ENCODE results near the gene SPECC1L.

The SPECC1L gene

DNA sequence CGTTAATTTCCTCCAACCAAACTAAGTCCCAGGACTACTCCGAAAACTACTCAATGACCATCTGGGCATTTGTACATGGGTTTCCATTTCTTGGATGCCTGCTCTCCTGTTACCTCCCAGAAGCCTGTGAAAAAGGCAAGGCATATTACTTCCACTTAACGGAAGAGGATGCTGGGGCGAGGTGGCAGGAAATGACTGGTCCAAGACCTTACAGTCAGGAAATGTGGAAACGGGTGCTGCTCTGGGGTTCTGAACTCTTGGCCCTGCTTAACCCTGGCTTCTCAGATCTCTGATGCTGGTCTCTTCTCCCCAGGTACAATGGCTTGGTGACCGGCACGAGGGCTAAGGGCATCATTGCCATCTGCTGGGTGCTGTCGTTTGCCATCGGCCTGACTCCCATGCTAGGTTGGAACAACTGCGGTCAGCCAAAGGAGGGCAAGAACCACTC is 169.7 kb downstream of the SPECC1L start:
- DNase-seq: no peak
- TF ChIP-seq GATA1 (IDR thresholded peaks at IDR 0.05; ENCODE audit: low read depth, low read length) (no peak), POLR2A (IDR thresholded peaks at IDR 0.05; ENCODE audit: low read length) (no peak)

DNA sequence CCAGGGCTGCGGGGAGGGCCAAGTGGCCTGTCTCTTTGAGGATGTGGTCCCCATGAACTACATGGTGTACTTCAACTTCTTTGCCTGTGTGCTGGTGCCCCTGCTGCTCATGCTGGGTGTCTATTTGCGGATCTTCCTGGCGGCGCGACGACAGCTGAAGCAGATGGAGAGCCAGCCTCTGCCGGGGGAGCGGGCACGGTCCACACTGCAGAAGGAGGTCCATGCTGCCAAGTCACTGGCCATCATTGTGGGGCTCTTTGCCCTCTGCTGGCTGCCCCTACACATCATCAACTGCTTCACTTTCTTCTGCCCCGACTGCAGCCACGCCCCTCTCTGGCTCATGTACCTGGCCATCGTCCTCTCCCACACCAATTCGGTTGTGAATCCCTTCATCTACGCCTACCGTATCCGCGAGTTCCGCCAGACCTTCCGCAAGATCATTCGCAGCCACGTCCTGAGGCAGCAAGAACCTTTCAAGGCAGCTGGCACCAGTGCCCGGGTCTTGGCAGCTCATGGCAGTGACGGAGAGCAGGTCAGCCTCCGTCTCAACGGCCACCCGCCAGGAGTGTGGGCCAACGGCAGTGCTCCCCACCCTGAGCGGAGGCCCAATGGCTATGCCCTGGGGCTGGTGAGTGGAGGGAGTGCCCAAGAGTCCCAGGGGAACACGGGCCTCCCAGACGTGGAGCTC is 170.2 kb downstream of the SPECC1L start:
- no peak for DNase-seq
- TF ChIP-seq POLR2A (IDR thresholded peaks at IDR 0.05; ENCODE audit: low read length): no peak
- no peak for TF ChIP-seq GATA1 (IDR thresholded peaks at IDR 0.05; ENCODE audit: low read depth, low read length)

DNA sequence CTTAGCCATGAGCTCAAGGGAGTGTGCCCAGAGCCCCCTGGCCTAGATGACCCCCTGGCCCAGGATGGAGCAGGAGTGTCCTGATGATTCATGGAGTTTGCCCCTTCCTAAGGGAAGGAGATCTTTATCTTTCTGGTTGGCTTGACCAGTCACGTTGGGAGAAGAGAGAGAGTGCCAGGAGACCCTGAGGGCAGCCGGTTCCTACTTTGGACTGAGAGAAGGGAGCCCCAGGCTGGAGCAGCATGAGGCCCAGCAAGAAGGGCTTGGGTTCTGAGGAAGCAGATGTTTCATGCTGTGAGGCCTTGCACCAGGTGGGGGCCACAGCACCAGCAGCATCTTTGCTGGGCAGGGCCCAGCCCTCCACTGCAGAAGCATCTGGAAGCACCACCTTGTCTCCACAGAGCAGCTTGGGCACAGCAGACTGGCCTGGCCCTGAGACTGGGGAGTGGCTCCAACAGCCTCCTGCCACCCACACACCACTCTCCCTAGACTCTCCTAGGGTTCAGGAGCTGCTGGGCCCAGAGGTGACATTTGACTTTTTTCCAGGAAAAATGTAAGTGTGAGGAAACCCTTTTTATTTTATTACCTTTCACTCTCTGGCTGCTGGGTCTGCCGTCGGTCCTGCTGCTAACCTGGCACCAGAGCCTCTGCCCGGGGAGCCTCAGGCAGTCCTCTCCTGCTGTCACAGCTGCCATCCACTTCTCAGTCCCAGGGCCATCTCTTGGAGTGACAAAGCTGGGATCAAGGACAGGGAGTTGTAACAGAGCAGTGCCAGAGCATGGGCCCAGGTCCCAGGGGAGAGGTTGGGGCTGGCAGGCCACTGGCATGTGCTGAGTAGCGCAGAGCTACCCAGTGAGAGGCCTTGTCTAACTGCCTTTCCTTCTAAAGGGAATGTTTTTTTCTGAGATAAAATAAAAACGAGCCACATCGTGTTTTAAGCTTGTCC is 171.0 kb downstream of the SPECC1L start:
- no peak for TF ChIP-seq POLR2A (IDR thresholded peaks at IDR 0.05; ENCODE audit: low read length)
- no peak for TF ChIP-seq GATA1 (IDR thresholded peaks at IDR 0.05; ENCODE audit: low read depth, low read length)
- no peak for DNase-seq

DNA sequence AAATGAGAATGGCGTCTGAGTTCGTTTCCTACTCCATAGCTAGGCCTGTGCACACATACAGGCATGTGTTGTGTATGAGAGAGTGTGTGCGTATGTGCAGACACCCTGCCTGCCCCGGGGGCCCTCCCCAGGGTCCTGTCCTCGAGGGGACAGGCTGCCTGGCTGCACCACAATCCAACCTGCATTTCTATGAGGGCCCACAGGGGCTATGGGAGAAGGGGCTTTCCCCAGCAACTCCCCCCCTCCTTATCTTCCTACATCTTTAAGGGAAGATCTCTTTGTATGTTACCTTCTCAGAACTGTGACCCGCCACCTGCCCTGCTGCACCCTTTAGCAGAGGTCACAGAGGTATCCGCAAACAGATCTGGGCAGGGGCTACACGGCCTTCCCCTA is 171.7 kb downstream of the SPECC1L start:
- TF ChIP-seq POLR2A (IDR thresholded peaks at IDR 0.05; ENCODE audit: low read length): no peak
- TF ChIP-seq GATA1 (IDR thresholded peaks at IDR 0.05; ENCODE audit: low read depth, low read length): no peak
- no peak for DNase-seq

DNA sequence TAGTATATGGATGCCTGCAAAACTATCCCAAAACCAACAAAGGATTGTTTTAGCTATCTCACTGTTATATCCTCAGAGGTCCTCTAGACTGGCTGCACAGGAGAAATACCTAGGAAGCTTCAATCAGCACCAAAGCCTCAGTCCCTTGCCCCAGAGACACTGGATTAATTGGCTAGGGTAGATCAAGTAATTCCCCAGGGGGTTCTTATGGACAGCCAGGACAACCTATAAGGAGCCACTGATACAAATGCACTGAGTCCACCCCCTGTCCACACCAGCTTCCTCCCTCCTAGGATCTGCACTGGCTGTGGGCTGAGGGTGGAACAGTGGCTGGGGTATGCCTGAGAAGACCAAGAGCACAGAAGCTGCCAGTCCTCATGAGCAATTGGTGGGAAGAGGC is 173.0 kb downstream of the SPECC1L start:
- no peak for TF ChIP-seq POLR2A (IDR thresholded peaks at IDR 0.05; ENCODE audit: low read length)
- no peak for TF ChIP-seq GATA1 (IDR thresholded peaks at IDR 0.05; ENCODE audit: low read depth, low read length)
- no peak for DNase-seq

DNA sequence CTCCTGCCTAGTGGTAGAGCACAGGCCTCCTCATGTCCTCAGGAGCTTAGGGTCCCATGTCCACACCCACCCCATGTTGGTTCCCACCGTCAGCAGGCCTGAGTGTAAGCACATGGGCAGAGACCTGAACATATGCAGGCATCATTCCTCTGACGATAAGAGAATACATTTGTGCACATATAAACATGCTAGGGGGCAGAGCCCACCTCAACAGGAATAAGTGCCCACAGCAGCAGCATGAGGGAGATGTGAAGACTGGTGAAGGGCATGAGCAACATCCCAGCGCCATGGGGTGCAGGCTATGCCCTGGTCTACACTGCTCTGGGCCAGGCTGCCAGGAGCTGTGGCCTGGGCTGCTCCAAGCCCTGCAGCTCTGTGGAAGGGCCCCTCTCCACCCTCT is 173.6 kb downstream of the SPECC1L start:
- TF ChIP-seq GATA1 (IDR thresholded peaks at IDR 0.05; ENCODE audit: low read depth, low read length) (no peak), POLR2A (IDR thresholded peaks at IDR 0.05; ENCODE audit: low read length) (no peak)
- no peak for DNase-seq

DNA sequence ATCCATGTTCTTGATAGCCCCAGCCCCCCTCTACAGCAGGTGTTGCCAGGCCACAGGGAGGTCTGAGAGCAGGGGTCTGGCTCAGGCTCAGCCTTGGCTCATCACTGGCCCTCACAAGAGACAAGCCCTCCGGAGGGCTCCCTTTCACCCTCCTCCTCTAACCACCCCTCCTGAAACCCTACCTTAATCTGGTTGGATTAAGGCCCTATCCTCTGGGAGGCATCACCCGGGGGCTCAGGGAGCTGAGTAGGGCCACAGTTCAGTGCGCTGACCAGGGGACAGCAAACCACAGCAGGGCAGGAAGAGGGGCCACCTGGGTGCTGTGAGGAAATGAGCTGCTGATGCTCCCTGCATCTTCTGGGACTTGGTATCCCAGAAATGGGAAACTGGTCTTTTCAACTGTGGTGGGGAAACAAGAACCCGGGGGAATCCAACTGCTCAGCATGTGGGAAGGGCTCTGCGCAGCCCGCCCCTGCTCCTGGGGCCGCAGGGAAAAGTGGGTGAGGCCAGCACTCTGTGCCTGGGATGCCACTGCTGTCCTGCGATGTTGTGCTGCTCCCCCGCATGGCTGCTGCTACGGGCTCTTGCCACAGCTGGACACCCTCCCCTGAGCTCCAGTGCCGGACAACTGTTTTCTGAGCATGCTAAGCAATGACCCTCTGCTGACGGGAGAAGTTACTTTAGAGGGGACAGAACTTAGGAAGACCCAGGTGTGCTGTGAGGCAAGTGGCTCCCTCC is 174.3 kb downstream of the SPECC1L start:
- no peak for DNase-seq
- TF ChIP-seq GATA1 (IDR thresholded peaks at IDR 0.05; ENCODE audit: low read depth, low read length) (no peak), POLR2A (IDR thresholded peaks at IDR 0.05; ENCODE audit: low read length) (no peak)

DNA sequence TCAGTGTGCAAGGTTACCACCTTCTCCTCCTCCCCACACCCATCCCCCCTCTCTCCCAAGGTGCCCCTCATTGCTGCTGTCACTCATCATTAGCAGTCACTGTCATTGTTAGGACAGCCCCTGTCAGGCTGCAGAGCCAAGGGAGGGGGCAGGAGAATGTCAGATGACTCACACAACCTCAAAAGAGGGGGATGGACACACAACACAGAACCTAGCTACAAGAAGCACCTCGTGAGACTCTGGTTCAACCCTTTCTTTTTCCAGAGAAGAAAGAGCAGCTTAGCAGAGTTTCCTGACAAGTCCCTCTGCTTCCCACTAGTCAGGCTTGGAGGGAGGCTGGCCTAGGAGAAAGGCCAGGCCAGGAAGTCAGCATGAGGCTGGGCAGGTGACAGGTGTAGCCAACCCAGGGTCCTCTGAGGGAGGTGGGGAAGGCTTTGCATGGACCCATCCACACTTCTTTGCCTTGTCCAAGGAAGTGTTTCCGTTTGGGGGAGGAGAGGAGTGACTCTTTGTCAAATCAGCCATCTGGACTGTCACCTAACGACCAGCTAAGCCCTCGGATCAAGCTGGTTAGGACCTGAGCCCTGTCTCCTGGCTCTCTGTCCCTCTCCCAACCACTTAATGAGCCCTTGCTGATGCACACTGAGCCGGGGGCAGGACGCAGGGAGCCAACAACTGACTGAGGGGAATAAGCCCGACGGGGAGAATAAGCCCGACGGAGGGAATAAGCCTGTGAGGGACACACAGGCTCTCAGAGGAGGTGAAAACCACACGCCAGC is 175.0 kb downstream of the SPECC1L start:
- TF ChIP-seq GATA1 (IDR thresholded peaks at IDR 0.05; ENCODE audit: low read depth, low read length): no peak
- no peak for TF ChIP-seq POLR2A (IDR thresholded peaks at IDR 0.05; ENCODE audit: low read length)
- DNase-seq: no peak

DNA sequence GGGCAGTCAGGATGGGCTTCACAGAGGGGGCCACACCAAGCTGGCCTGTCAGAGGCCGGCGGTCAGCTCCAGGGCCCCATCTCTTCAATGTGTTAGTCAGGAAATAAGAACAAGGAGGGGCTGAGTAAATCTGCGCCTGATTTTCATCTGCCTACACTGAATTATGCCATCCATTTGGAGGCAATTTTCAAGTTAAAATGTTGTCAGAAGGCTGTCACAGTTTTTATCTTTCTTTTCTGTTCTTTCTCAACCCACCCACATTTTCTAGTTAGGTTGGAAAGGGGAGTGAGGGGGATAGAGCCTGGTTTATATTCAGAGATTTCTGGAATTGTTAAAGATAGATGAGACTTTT is 175.6 kb downstream of the SPECC1L start:
- DNase-seq: no peak
- TF ChIP-seq GATA1 (IDR thresholded peaks at IDR 0.05; ENCODE audit: low read depth, low read length) (no peak), POLR2A (IDR thresholded peaks at IDR 0.05; ENCODE audit: low read length) (no peak)

DNA sequence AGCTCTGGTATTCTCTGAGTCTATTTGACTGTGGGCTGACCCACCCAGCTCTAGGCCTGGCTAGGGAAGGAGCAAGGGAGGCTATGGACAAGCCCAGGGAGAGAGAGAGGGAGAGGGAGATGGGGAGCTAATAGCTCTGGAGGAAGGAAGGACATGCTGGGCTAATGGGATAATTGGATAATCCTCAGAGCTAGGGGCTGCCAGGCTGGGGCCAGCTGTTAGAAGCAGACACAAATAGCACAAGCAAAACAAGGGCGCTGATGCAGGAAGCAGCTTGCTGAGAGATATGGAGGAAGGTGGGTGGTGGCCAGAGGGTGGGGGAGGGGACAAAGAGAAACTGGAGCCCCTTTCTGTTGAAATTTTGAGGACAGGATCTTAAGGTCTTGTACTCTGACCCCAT is 180.0 kb downstream of the SPECC1L start:
- TF ChIP-seq POLR2A (IDR thresholded peaks at IDR 0.05; ENCODE audit: low read length) (no peak), GATA1 (IDR thresholded peaks at IDR 0.05; ENCODE audit: low read depth, low read length) (no peak)
- no peak for DNase-seq

DNA sequence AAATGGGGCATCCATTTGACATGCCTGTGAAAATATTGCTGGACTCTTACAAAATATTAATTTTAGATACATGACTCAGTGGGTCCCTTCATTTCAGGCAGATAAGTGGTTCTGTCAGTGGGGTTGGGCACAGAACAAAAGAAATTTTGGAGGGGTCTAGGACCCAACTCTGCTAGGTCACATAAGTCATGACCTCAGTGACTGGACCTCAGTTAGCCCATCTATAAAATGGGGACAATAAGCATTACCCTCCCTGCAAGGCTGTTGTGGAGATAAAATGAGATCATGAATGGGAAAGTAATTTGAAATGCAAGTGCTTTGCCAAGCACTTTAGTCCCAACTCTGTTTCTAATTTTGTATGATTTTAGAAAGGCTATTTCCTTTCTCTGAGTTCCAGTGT is 180.5 kb downstream of the SPECC1L start:
- DNase-seq: no peak
- no peak for TF ChIP-seq POLR2A (IDR thresholded peaks at IDR 0.05; ENCODE audit: low read length)
- no peak for TF ChIP-seq GATA1 (IDR thresholded peaks at IDR 0.05; ENCODE audit: low read depth, low read length)

DNA sequence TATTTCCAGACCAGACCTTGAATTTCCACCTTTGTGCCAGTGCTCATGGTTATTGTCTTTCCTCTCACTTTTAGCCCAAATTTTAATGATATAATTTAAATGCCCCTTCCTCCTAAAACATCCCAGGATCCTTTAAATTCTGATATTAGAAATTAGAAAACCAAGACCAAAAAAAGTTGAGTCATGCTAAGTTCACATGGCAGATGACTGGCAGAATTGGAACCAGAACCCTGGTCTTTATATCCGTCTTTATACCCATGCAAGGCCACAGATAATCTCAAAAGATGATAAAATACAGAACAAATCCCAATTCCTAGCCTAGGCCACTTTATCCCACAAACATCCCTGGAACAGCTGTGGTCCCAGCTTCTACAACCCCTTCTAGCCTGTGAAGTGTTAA is 183.2 kb downstream of the SPECC1L start:
- TF ChIP-seq GATA1 (IDR thresholded peaks at IDR 0.05; ENCODE audit: low read depth, low read length): no peak
- TF ChIP-seq POLR2A (IDR thresholded peaks at IDR 0.05; ENCODE audit: low read length): no peak
- peak in 1 of 2 experiments; percentile 14 for DNase-seq

DNA sequence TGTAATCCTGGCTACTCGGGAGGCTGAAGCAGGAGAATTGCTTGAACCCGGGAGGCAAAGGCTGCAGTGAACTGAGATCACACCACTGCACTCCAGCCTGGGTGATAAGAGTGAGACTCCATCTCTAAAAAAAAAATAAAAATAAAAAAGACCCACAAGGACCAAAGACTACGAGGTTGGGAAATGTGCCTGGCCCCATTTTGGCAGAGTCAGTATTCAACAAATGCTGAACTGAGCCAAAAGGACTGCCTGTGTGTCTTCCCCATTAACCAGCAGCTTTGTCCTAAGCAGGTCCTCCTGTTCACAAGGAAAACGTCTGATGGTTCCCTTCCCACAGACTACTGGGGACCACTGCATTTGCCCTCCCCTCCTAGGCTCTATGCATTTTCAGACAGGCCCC is 184.4 kb downstream of the SPECC1L start:
- no peak for DNase-seq
- no peak for TF ChIP-seq GATA1 (IDR thresholded peaks at IDR 0.05; ENCODE audit: low read depth, low read length)
- no peak for TF ChIP-seq POLR2A (IDR thresholded peaks at IDR 0.05; ENCODE audit: low read length)
